Thoracic aorta (tissue), 2 donors: ENCODE measurements around the gene GALNT13. TPM values are rescaled to one million over a fixed set of nuclear protein-coding genes. Genes with fewer than 3 reads are reported as not detected.

Source experiments
- ATAC-seq: fragments of 150-250 bp; one replicate; pipeline ENCODE4 v1.8.0; 2017; ENCODE audit warnings: low read depth; ENCODE audit not compliant: insufficient number of reproducible peaks, low FRiP score
- DNase-seq: peaks from one replicate; pipeline ENCODE4 v3.0.0-alpha.2; 2020; ENCODE audit warnings: low spot score
- H3K27ac ChIP-seq, 2 donors: fragments of 200-600 bp; sonication (generic); 1 replicate in 1 of 2; 2 replicates in 1 of 2; pipeline ENCODE4 v1.5.1; 2016; ENCODE audit warnings: mild to moderate bottlenecking in 2 of 2, moderate library complexity in 2 of 2
- H3K27me3 ChIP-seq: fragments of 200-600 bp; sonication (generic); replicated peaks from 2 replicates; pipeline ENCODE4 v1.6.0; 2016; ENCODE audit warnings: mild to moderate bottlenecking; ENCODE audit not compliant: insufficient read depth
- H3K36me3 ChIP-seq: fragments of 200-600 bp; sonication (generic); one replicate; pipeline ENCODE4 v1.5.1; 2016
- H3K4me1 ChIP-seq, 2 donors: fragments of 200-600 bp; sonication (generic); 1 replicate in 1 of 2; 2 replicates in 1 of 2; pipeline versions ENCODE4 v1.5.1 to v1.6.0; 2016; ENCODE audit warnings: low read depth in 2 of 2, mild to moderate bottlenecking in 1 of 2; ENCODE audit not compliant: control insufficient read depth in 1 of 2
- H3K4me3 ChIP-seq: fragments of 200-600 bp; sonication (generic); 2 replicates; pipeline ENCODE4 v1.5.1; 2016; ENCODE audit warnings: mild to moderate bottlenecking
- H3K9me3 ChIP-seq: fragments of 200-600 bp; sonication (generic); 2 replicates; pipeline ENCODE4 v1.5.1; 2016
- CTCF ChIP-seq: fragments of 200-600 bp; sonication (generic); IDR thresholded peaks from one replicate; pipeline ENCODE4 v1.5.1; 2019; ENCODE audit warnings: antibody characterized with exemption
- total RNA-seq, 2 donors: library from RNA; depleted of rRNA; stranded (reverse); fragments of >200 nt; gene quantifications; one replicate each; pipeline versions ENCODE4 v1.1.0 to v1.2.3, GENCODE V29; 2016

Gene GALNT13
- total RNA-seq, 2 donors from 2014 or later: 2.5 to 30.1 TPM

- H3K4me3 ChIP-seq: no peak overlapping the region
- H3K36me3 ChIP-seq: no peaks in the 10 kb centered on the region
- no peak for DNase-seq
- no peak for TF ChIP-seq CTCF
- no peak for ATAC-seq
- H3K27ac ChIP-seq: no peak overlapping the region
- peaks cover 6 to 8% of the 10 kb centered on the region in 2 donors for H3K4me1 ChIP-seq
- H3K27me3 ChIP-seq: no peaks in the 10 kb centered on the region
- no peaks in the 10 kb centered on the region for H3K9me3 ChIP-seq
Observed at GRCh38 chr2:154484338-154485099, 612.8 kb downstream of the GALNT13 start.

GRCh38 chr2:154488801-154489200 is 617.1 kb downstream of the GALNT13 start:
- Histone ChIP-seq H3K36me3 (no peaks in the 10 kb centered on the region), H3K27ac (no peak overlapping the region), H3K4me1 (peaks cover 6 to 8% of the 10 kb centered on the region in 2 donors), H3K4me3 (no peak overlapping the region), H3K27me3 (no peaks in the 10 kb centered on the region), H3K9me3 (no peaks in the 10 kb centered on the region)
- no peak for ATAC-seq
- DNase-seq: no peak
- TF ChIP-seq CTCF: no peak

- H3K9me3 ChIP-seq: no peaks in the 10 kb centered on the region
- no peak for DNase-seq
- peaks cover 6 to 8% of the 10 kb centered on the region in 2 donors for H3K4me1 ChIP-seq
- H3K4me3 ChIP-seq: no peak overlapping the region
- no peaks in the 10 kb centered on the region for H3K36me3 ChIP-seq
- no peak for TF ChIP-seq CTCF
- no peak for ATAC-seq
- H3K27me3 ChIP-seq: no peaks in the 10 kb centered on the region
- H3K27ac ChIP-seq: no peak overlapping the region
Observed at GRCh38 chr2:154489266-154489858, 617.6 kb downstream of the GALNT13 start.

GRCh38 chr2:154490530-154490929 is 618.8 kb downstream of the GALNT13 start:
- H3K4me1 ChIP-seq: peaks cover 6 to 8% of the 10 kb centered on the region in 2 donors
- no peak overlapping the region for H3K27ac ChIP-seq
- no peaks in the 10 kb centered on the region for H3K27me3 ChIP-seq
- no peak for TF ChIP-seq CTCF
- ATAC-seq (no peak), DNase-seq (no peak)
- H3K9me3 ChIP-seq: no peaks in the 10 kb centered on the region
- H3K36me3 ChIP-seq: no peaks in the 10 kb centered on the region
- H3K4me3 ChIP-seq: no peak overlapping the region

GRCh38 chr2:154495455-154495868 is 623.7 kb downstream of the GALNT13 start:
- ATAC-seq (no peak), DNase-seq (no peak)
- Histone ChIP-seq H3K36me3 (no peaks in the 10 kb centered on the region), H3K27ac (no peak overlapping the region), H3K4me1 (peaks cover 4 to 11% of the 10 kb centered on the region in 2 donors), H3K4me3 (no peak overlapping the region), H3K9me3 (no peaks in the 10 kb centered on the region), H3K27me3 (no peaks in the 10 kb centered on the region)
- TF ChIP-seq CTCF: no peak
